C4-2B (cell line): ENCODE results near the gene WWOX.

Experiments
- H3K27ac ChIP-seq: fragments of 450-650 bp; 2 replicates; pipeline ENCODE4 v1.5.1; 2017
- CTCF ChIP-seq: fragments of 450-650 bp; conservative IDR thresholded peaks from 2 replicates; pipeline ENCODE4 v1.5.1; 2017; ENCODE audit warnings: mild to moderate bottlenecking
- ZFX ChIP-seq: fragments of 450-650 bp; IDR thresholded peaks from 2 replicates; pipeline ENCODE4 v1.6.1; 2017

Gene WWOX

DNA sequence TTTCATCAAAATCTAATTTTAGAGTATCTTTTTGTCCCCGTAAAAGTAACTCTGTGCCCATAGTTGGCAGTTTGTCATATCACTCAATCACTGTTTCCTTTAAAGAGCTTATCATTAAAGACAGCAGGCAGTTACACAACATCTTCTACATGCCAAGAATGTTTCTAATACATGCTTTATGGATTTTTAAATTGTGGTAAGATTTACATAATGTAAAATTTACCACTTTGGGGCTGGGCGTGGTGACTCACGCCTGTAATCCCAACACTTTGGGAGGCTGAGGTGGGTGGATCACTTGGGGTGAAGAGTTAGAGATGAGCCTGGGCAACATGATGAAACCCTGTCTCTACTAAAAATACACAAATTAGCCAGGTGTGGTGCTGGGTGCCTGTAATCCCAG is 687.2 kb downstream of the WWOX start:
- H3K27ac ChIP-seq: no peak overlapping the region
- no peak for TF ChIP-seq CTCF
- no peak for TF ChIP-seq ZFX

GRCh38 chr16:78788276-78788675 is 688.8 kb downstream of the WWOX start:
- TF ChIP-seq ZFX (no peak), CTCF (no peak)

DNA sequence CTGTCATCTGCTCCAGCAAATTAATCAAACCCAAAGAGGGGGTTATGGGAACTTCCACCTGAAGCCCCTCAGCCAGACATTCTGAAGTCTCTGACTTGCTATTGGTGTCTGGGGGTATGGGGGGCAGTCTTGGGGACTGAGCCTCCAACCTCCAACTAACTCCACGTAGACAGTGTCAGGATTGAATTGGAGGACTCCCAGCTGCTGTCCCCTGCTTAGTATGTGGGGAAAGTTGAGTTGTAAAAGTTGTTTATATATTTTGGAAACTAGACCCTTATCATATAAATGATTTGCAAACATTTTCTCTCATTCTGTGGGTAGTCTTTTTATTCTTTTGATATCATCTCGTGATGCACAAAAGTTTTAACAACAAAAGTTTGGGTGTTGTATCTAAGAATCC is 689.2 kb downstream of the WWOX start:
- TF ChIP-seq CTCF (no peak), ZFX (no peak)

More at GRCh38 chr16:78788276-78788675, 688.8 kb downstream of the WWOX start:
- no peak overlapping the region for H3K27ac ChIP-seq

GRCh38 chr16:78789561-78789960 is 690.1 kb downstream of the WWOX start:
- H3K27ac ChIP-seq: no peak overlapping the region
- TF ChIP-seq CTCF (no peak), ZFX (no peak)

More for the DNA sequence above, 689.2 kb downstream of the WWOX start:
- no peak overlapping the region for H3K27ac ChIP-seq

DNA sequence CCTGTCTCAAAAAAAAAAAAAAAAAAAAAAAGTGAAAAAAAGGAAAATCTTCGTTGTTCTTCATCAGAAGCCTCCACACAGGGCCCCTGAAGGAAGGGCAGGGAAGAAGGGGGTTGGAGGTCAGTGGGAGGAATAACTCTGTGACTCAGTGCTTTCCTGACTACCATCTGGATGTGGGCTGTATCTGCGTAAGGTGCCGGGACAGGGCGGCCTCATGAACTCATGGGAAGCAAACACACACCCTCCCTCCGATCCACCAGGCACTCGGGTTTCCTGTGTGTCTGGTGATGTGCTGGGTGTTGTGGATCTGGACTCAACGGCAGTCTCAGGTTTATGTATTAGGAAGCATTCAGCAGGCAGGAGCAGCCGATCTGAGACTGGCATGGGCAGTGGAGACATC is 691.6 kb downstream of the WWOX start:
- no peak overlapping the region for H3K27ac ChIP-seq
- no peak for TF ChIP-seq CTCF
- TF ChIP-seq ZFX: no peak

GRCh38 chr16:78791926-78792325 is 692.5 kb downstream of the WWOX start:
- H3K27ac ChIP-seq: no peak overlapping the region
- no peak for TF ChIP-seq CTCF
- no peak for TF ChIP-seq ZFX

- no peak overlapping the region for H3K27ac ChIP-seq
- TF ChIP-seq ZFX (no peak), CTCF (no peak)
These were observed 693.5 kb downstream of the WWOX start for GRCh38 chr16:78792952-78793351.
